Mesenchymal stem cell (in vitro differentiated cells and primary cell): ENCODE measurements around the gene NTF4.
A peak's percentile ranks its signal among the peaks of the same experiment; 100 is the strongest.
"Not testable (repeated sequence)": the region's sequence is repeated elsewhere in the genome, so short reads cannot be mapped to it uniquely, and the experiment has no call there.

Experiments used
- DNase-seq: peaks from one replicate; pipeline ENCODE4 v3.0.0-alpha.2; 2013
- H2AFZ ChIP-seq: one replicate; pipeline ENCODE4 v1.6.1; 2013; ENCODE audit warnings: low read depth, mild to moderate bottlenecking, control low read depth, inconsistent platforms, low read length, moderate library complexity
- H2AK5ac ChIP-seq: 2 replicates; pipeline ENCODE4 v1.6.1; 2013; ENCODE audit warnings: low read length, moderate library complexity, mild to moderate bottlenecking, inconsistent platforms; ENCODE audit not compliant: severe bottlenecking
- H2BK120ac ChIP-seq: one replicate; pipeline ENCODE4 v1.6.1; 2013; ENCODE audit warnings: low read depth, mild to moderate bottlenecking, inconsistent platforms, low read length, moderate library complexity
- H2BK12ac ChIP-seq, 2 experiments: one replicate each; pipeline ENCODE4 v1.6.1; 2013; ENCODE audit warnings: inconsistent platforms in 2 of 2, low read length in 2 of 2, mild to moderate bottlenecking in 2 of 2, moderate library complexity in 2 of 2, control low read depth in 1 of 2
- H2BK15ac ChIP-seq: one replicate; pipeline ENCODE4 v1.6.1; 2013; ENCODE audit warnings: mild to moderate bottlenecking, low read depth, inconsistent platforms; ENCODE audit not compliant: poor library complexity, severe bottlenecking
- H2BK5ac ChIP-seq: 2 replicates; pipeline ENCODE4 v1.6.1; 2013; ENCODE audit warnings: low read depth, mild to moderate bottlenecking, low read length, control low read depth, inconsistent platforms; ENCODE audit not compliant: poor library complexity, severe bottlenecking
- H3K14ac ChIP-seq, 2 experiments: one replicate each; pipeline ENCODE4 v1.6.1; 2013; ENCODE audit warnings: inconsistent platforms in 2 of 2, low read length in 2 of 2, control low read depth in 1 of 2, mild to moderate bottlenecking in 1 of 2, moderate library complexity in 1 of 2
- H3K18ac ChIP-seq, 2 experiments: one replicate each; pipeline ENCODE4 v1.6.1; 2013; ENCODE audit warnings: inconsistent platforms in 2 of 2, low read length in 2 of 2, control low read depth in 1 of 2, low read depth in 1 of 2, mild to moderate bottlenecking in 1 of 2
- H3K23ac ChIP-seq, 2 experiments: one replicate each; pipeline ENCODE4 v1.6.1; 2013; ENCODE audit warnings: inconsistent platforms in 2 of 2, low read length in 2 of 2, mild to moderate bottlenecking in 2 of 2, moderate library complexity in 2 of 2, control low read depth in 1 of 2
- H3K27ac ChIP-seq: 2 replicates; pipeline ENCODE4 v1.5.1; 2013; ENCODE audit warnings: mild to moderate bottlenecking, moderate library complexity, low read length, control low read depth, inconsistent platforms; ENCODE audit not compliant: poor library complexity, severe bottlenecking
- H3K27me3 ChIP-seq, 2 experiments: 2 replicates each; pipeline versions ENCODE4 v1.6.1 to v1.7.0; 2013; ENCODE audit warnings: low read length in 2 of 2, mild to moderate bottlenecking in 2 of 2, moderate library complexity in 2 of 2, control low read depth in 1 of 2, inconsistent platforms in 1 of 2; ENCODE audit not compliant: control insufficient read depth in 1 of 2, insufficient read depth in 1 of 2
- H3K36me3 ChIP-seq, 2 experiments: 2 replicates each; pipeline versions ENCODE4 v1.6.1 to v1.7.0; 2013; ENCODE audit warnings: low read length in 2 of 2, control low read depth in 1 of 2, inconsistent platforms in 1 of 2, low read depth in 1 of 2, mild to moderate bottlenecking in 1 of 2; ENCODE audit not compliant: insufficient read depth in 2 of 2, control insufficient read depth in 1 of 2
- H3K4ac ChIP-seq, 2 experiments: one replicate each; pipeline ENCODE4 v1.6.1; 2013; ENCODE audit warnings: inconsistent platforms in 2 of 2, low read length in 2 of 2, mild to moderate bottlenecking in 2 of 2, moderate library complexity in 2 of 2, control low read depth in 1 of 2, low read depth in 1 of 2
- H3K4me1 ChIP-seq: 2 replicates; pipeline ENCODE4 v1.6.1; 2013; ENCODE audit warnings: low read depth, low read length, control low read depth; ENCODE audit not compliant: control insufficient read depth, insufficient read depth
- H3K4me2 ChIP-seq: 2 replicates; pipeline ENCODE4 v1.6.1; 2013; ENCODE audit warnings: low read length, mild to moderate bottlenecking, inconsistent platforms; ENCODE audit not compliant: poor library complexity, severe bottlenecking
- H3K4me3 ChIP-seq, 2 experiments: 2 replicates each; pipeline versions ENCODE4 v1.5.1 to v1.7.0; 2013; ENCODE audit warnings: low read length in 2 of 2, mild to moderate bottlenecking in 2 of 2, control low read depth in 1 of 2, low read depth in 1 of 2; ENCODE audit not compliant: insufficient read depth in 1 of 2
- H3K79me1 ChIP-seq: replicated peaks from 2 replicates; pipeline ENCODE4 v1.6.1; 2013; ENCODE audit warnings: mild to moderate bottlenecking, control low read depth, low read length, inconsistent platforms; ENCODE audit not compliant: poor library complexity, severe bottlenecking
- H3K9ac ChIP-seq: 2 replicates; pipeline ENCODE4 v1.7.0; 2013; ENCODE audit warnings: mild to moderate bottlenecking, low read length, moderate library complexity
- H3K9me3 ChIP-seq: 2 replicates; pipeline ENCODE4 v1.7.0; 2013; ENCODE audit warnings: mild to moderate bottlenecking, low read length; ENCODE audit not compliant: control insufficient read depth
- H4K8ac ChIP-seq: one replicate; pipeline ENCODE4 v1.6.1; 2013; ENCODE audit warnings: inconsistent platforms, mild to moderate bottlenecking, low read length, moderate library complexity
- H4K91ac ChIP-seq: one replicate; pipeline ENCODE4 v1.6.1; 2013; ENCODE audit warnings: mild to moderate bottlenecking, low read length, inconsistent platforms
- WGBS: methylation state at CpG from one replicate; pipeline ENCODE4 v1.1.7; 2013; ENCODE audit warnings: mixed read lengths; 5-methylcytosine and 5-hydroxymethylcytosine counted together

The NTF4 gene

GRCh38 chr19:49050376-49051033 is 14.1 kb downstream of the NTF4 start:
- H2AFZ ChIP-seq, H3K9me3 ChIP-seq, H3K4me1 ChIP-seq, H3K23ac ChIP-seq, H2BK15ac ChIP-seq, H4K8ac ChIP-seq, H3K9ac ChIP-seq, H2BK120ac ChIP-seq, H3K18ac ChIP-seq, H2BK5ac ChIP-seq, H3K4me2 ChIP-seq, H3K14ac ChIP-seq, H2AK5ac ChIP-seq, H2BK12ac ChIP-seq, H3K4ac ChIP-seq, H3K36me3 ChIP-seq, H3K4me3 ChIP-seq, H3K27ac ChIP-seq, H3K27me3 ChIP-seq, H3K79me1 ChIP-seq: not testable (repeated sequence)
- WGBS: 38% methylated on average over 24 of the region's 24 CpGs
- DNase-seq: peak; percentile 59
- peak overlapping the region; percentile 15 for H4K91ac ChIP-seq

GRCh38 chr19:49049834-49050233 is 14.8 kb downstream of the NTF4 start:
- not testable (repeated sequence) for H3K4me3 ChIP-seq, H3K14ac ChIP-seq, H3K4me2 ChIP-seq, H4K8ac ChIP-seq, H3K4me1 ChIP-seq, H3K36me3 ChIP-seq, H3K79me1 ChIP-seq, H2BK5ac ChIP-seq, H3K23ac ChIP-seq, H3K27ac ChIP-seq, H3K9me3 ChIP-seq, H3K18ac ChIP-seq, H2AK5ac ChIP-seq, H4K91ac ChIP-seq, H2BK12ac ChIP-seq, H3K27me3 ChIP-seq, H3K9ac ChIP-seq, H2BK15ac ChIP-seq, H3K4ac ChIP-seq, DNase-seq, H2AFZ ChIP-seq, H2BK120ac ChIP-seq
- WGBS: no CpG with 5 or more reads among the region's 4 CpGs

- 91% methylated on average over 7 of the region's 12 CpGs for WGBS
- not testable (repeated sequence) for H3K4me3 ChIP-seq
Measured at GRCh38 chr19:49049011-49049410, 15.6 kb downstream of the NTF4 start, which contains the start of gene CGB8. TSS of gene CGB8 (minus strand) at chr19:49049111. CDS start at chr19:49048739, 372 bp downstream.

GRCh38 chr19:49043548-49043947 is 21.1 kb downstream of the NTF4 start, which contains the start of gene CGB5:
TSS of gene CGB5 (plus strand) at chr19:49043848. CDS start at chr19:49044210, 362 bp downstream.
- H3K27me3 ChIP-seq, DNase-seq, H3K4me1 ChIP-seq, H3K9ac ChIP-seq, H3K23ac ChIP-seq, H2BK15ac ChIP-seq, H3K9me3 ChIP-seq, H4K8ac ChIP-seq, H3K4ac ChIP-seq, H2AFZ ChIP-seq, H3K36me3 ChIP-seq, H3K4me2 ChIP-seq, H2BK12ac ChIP-seq, H3K18ac ChIP-seq, H3K79me1 ChIP-seq, H2BK5ac ChIP-seq, H3K14ac ChIP-seq, H2BK120ac ChIP-seq, H3K27ac ChIP-seq, H4K91ac ChIP-seq, H3K4me3 ChIP-seq, H2AK5ac ChIP-seq: not testable (repeated sequence)
- 71% methylated on average over 7 of the region's 15 CpGs for WGBS

More at GRCh38 chr19:49049011-49049410, 15.6 kb downstream of the NTF4 start, which contains the start of gene CGB8:
- not testable (repeated sequence) for H2AK5ac ChIP-seq, H2BK120ac ChIP-seq, H2BK5ac ChIP-seq, H4K91ac ChIP-seq, H2AFZ ChIP-seq, H3K79me1 ChIP-seq, H3K36me3 ChIP-seq, H3K14ac ChIP-seq, H3K9me3 ChIP-seq, H3K4ac ChIP-seq, H2BK12ac ChIP-seq, H3K27ac ChIP-seq, H3K23ac ChIP-seq, H4K8ac ChIP-seq, H3K9ac ChIP-seq, H2BK15ac ChIP-seq, H3K27me3 ChIP-seq, H3K18ac ChIP-seq, DNase-seq, H3K4me1 ChIP-seq, H3K4me2 ChIP-seq
